Osteocyte (in vitro differentiated cells): ENCODE measurements around the gene LMO1. TPM values are rescaled to one million over a fixed set of nuclear protein-coding genes. Genes with fewer than 3 reads are reported as not detected.
A peak's percentile ranks its signal among the peaks of the same experiment; 100 is the strongest.

Source experiments
- DNase-seq: peaks from one replicate; pipeline ENCODE4 v3.0.0; 2021; ENCODE audit warnings: mixed read lengths; ENCODE audit not compliant: unreplicated experiment; ENCODE audit errors: extremely low spot score
- H3K27ac Mint-ChIP-seq: one replicate; pipeline ENCODE4 v1.8.0; 2021; ENCODE audit warnings: mild to moderate bottlenecking, mixed read lengths; ENCODE audit not compliant: unreplicated experiment
- H3K27me3 Mint-ChIP-seq: one replicate; pipeline ENCODE4 v1.8.0; 2021; ENCODE audit warnings: mixed read lengths; ENCODE audit not compliant: unreplicated experiment
- H3K36me3 Mint-ChIP-seq: one replicate; pipeline ENCODE4 v1.8.0; 2021; ENCODE audit warnings: mixed read lengths; ENCODE audit not compliant: unreplicated experiment
- H3K4me1 Mint-ChIP-seq: one replicate; pipeline ENCODE4 v1.8.0; 2021; ENCODE audit warnings: mixed read lengths; ENCODE audit not compliant: unreplicated experiment
- H3K4me3 Mint-ChIP-seq: one replicate; pipeline ENCODE4 v1.8.0; 2021; ENCODE audit warnings: mild to moderate bottlenecking, moderate library complexity, mixed read lengths; ENCODE audit not compliant: unreplicated experiment
- H3K9me3 Mint-ChIP-seq: one replicate; pipeline ENCODE4 v1.8.0; 2021; ENCODE audit warnings: mixed read lengths; ENCODE audit not compliant: unreplicated experiment
- CTCF ChIP-seq: fragments of 200-600 bp; sonication (generic); IDR thresholded peaks from 2 replicates; pipeline ENCODE4 v1.5.0; 2021; ENCODE audit warnings: antibody characterized with exemption, mild to moderate bottlenecking, moderate library complexity
- long read RNA-seq: library from polyadenylated mRNA; unstranded; transcript quantifications from one replicate; pipeline ENCODE4 v2.0.0, GENCODE V29; 2021
- total RNA-seq: library from RNA; stranded (reverse); gene quantifications from 2 replicates; pipeline ENCODE4 v1.2.1, GENCODE V29; 2021

The LMO1 gene
- not detected in 2 replicates for total RNA-seq
- long read RNA-seq: 0 reads

GRCh38 chr11:8263769-8264410 is at the start of gene LMO1:
TSS of gene LMO1 (minus strand) at chr11:8263878. CDS start at chr11:8263362, 516 bp downstream.
- DNase-seq: peak; percentile 93
- H3K4me1 Mint-ChIP-seq: peaks cover 12% of the 10 kb centered on the region
- peak within 1 kb of the TSS; percentile 68 for H3K4me3 Mint-ChIP-seq
- H3K9me3 Mint-ChIP-seq: no peaks in the 10 kb centered on the region
- H3K36me3 Mint-ChIP-seq: no peaks in the 10 kb centered on the region
- peaks cover 70% of the 10 kb centered on the region for H3K27me3 Mint-ChIP-seq
- H3K27ac Mint-ChIP-seq: no peak within 1 kb of the TSS
- TF ChIP-seq CTCF: peak; percentile 93

- Mint-ChIP-seq H3K36me3 (no peaks in the 10 kb centered on the region), H3K27ac (no peak overlapping the region), H3K4me1 (no peaks in the 10 kb centered on the region), H3K9me3 (no peaks in the 10 kb centered on the region), H3K27me3 (peaks cover 21% of the 10 kb centered on the region), H3K4me3 (no peak overlapping the region)
- TF ChIP-seq CTCF: no peak
- DNase-seq: no peak
Measured at GRCh38 chr11:8312986-8313385, 49.3 kb upstream of the LMO1 start.

GRCh38 chr11:8311366-8311765 is 47.7 kb upstream of the LMO1 start:
- no peak for DNase-seq
- H3K9me3 Mint-ChIP-seq: no peaks in the 10 kb centered on the region
- H3K27ac Mint-ChIP-seq: no peak overlapping the region
- TF ChIP-seq CTCF: no peak
- no peaks in the 10 kb centered on the region for H3K36me3 Mint-ChIP-seq
- no peak overlapping the region for H3K4me3 Mint-ChIP-seq
- H3K4me1 Mint-ChIP-seq: no peaks in the 10 kb centered on the region
- peaks cover 11% of the 10 kb centered on the region for H3K27me3 Mint-ChIP-seq

GRCh38 chr11:8310743-8311298 is 47.1 kb upstream of the LMO1 start:
- Mint-ChIP-seq H3K9me3 (no peaks in the 10 kb centered on the region), H3K4me1 (no peaks in the 10 kb centered on the region), H3K4me3 (no peak overlapping the region), H3K27me3 (peaks cover 11% of the 10 kb centered on the region), H3K36me3 (no peaks in the 10 kb centered on the region), H3K27ac (no peak overlapping the region)
- TF ChIP-seq CTCF: no peak
- no peak for DNase-seq

GRCh38 chr11:8309862-8310261 is 46.2 kb upstream of the LMO1 start:
- H3K36me3 Mint-ChIP-seq: no peaks in the 10 kb centered on the region
- peaks cover 16% of the 10 kb centered on the region for H3K27me3 Mint-ChIP-seq
- no peak for TF ChIP-seq CTCF
- no peak overlapping the region for H3K27ac Mint-ChIP-seq
- H3K4me1 Mint-ChIP-seq: no peaks in the 10 kb centered on the region
- no peak for DNase-seq
- H3K9me3 Mint-ChIP-seq: peaks cover 2% of the 10 kb centered on the region
- no peak overlapping the region for H3K4me3 Mint-ChIP-seq
